Uterus (tissue), 4 donors: ENCODE measurements around the gene INPP5A. TPM values are rescaled to one million over a fixed set of nuclear protein-coding genes. Genes with fewer than 3 reads are reported as not detected.

Experiments used
- DNase-seq, 2 donors: peaks; one replicate each; pipeline ENCODE4 v3.0.0-alpha.2; 2019 to 2020
- H3K27ac ChIP-seq, 2 donors: fragments of 200-600 bp; sonication (generic); 1 replicate in 1 of 2; 2 replicates in 1 of 2; pipeline ENCODE4 v1.5.1; 2016 to 2018
- H3K27me3 ChIP-seq, 2 donors: fragments of 200-600 bp; sonication (generic); one replicate each; pipeline ENCODE4 v1.5.1; 2018 to 2019; ENCODE audit warnings: control low read depth in 1 of 2
- H3K36me3 ChIP-seq, 2 donors: fragments of 200-600 bp; sonication (generic); one replicate each; pipeline ENCODE4 v1.5.1; 2019; ENCODE audit warnings: control low read depth in 1 of 2
- H3K4me1 ChIP-seq, 2 donors: fragments of 200-600 bp; sonication (generic); one replicate each; pipeline ENCODE4 v1.5.1; 2018 to 2019; ENCODE audit warnings: control low read depth in 1 of 2
- H3K4me3 ChIP-seq, 2 donors: fragments of 200-600 bp; sonication (generic); 1 replicate in 1 of 2; 2 replicates in 1 of 2; pipeline ENCODE4 v1.5.1; 2018 to 2019; ENCODE audit warnings: mild to moderate bottlenecking in 1 of 2
- H3K9me3 ChIP-seq, 2 donors: fragments of 200-600 bp; sonication (generic); one replicate each; pipeline ENCODE4 v1.5.1; 2019; ENCODE audit warnings: control low read depth in 1 of 2
- CTCF ChIP-seq, 4 experiments: fragments of 200-600 bp in 2 of 4; fragments of 450-650 bp in 2 of 4; sonication (generic) in 2 of 4; IDR thresholded peaks; one replicate each; pipeline ENCODE4 v1.5.1; 2016 to 2019; ENCODE audit warnings: antibody characterized with exemption in 4 of 4, mild to moderate bottlenecking in 2 of 4, moderate library complexity in 1 of 4
- POLR2A ChIP-seq, 2 donors: fragments of 450-650 bp; IDR thresholded peaks; one replicate each; pipeline ENCODE4 v1.6.1; 2016; ENCODE audit warnings: antibody characterized with exemption in 2 of 2, mild to moderate bottlenecking in 1 of 2, moderate library complexity in 1 of 2
- intact Hi-C: fragments of 100-400 bp; cut with DNase I; formaldehyde crosslinking; loops from one replicate; pipeline ENCODE4 v1.15.1; 2023; ENCODE audit warnings: low total_unique reads
- total RNA-seq, 4 donors: library from RNA; depleted of rRNA in 3 of 4; stranded (reverse); fragments of >200 nt in 3 of 4; gene quantifications; one replicate each; pipeline versions ENCODE4 v1.1.0 to v1.2.4, GENCODE V29; 2014 to 2023
- donor health status: DM: yes; HTN: yes; CAD: no.

The INPP5A gene
- total RNA-seq, 4 donors from 2014 or later: 22.5 to 160 (median 93.2) TPM

DNA sequence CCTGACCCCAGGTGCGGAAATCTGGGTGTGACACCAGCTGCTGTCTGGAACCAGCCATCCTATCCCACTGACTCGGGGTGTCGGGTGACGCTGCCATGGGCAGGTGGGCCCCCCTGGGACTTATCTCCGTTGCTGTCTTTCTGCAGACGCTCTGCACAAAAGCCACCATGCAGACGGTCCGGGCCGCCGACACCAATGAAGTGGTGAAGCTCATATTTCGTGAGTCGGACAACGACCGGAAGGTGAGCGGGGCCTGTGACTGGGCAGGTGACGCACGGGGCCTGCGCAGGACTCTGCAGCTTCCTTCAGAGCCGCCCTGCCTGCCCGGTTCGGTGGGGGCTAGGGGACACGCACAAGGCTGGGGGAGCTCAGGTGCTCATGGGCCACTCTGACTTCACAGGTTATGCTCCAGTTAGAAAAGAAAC is 211.8 kb downstream of the INPP5A start:
- H3K9me3 ChIP-seq: no peaks in the 10 kb centered on the region
- H3K27ac ChIP-seq: no peak overlapping the region
- intact Hi-C loops: no loop called here
- DNase-seq: no peak
- H3K4me3 ChIP-seq: no peak overlapping the region
- no peaks in the 10 kb centered on the region for H3K4me1 ChIP-seq
- H3K36me3 ChIP-seq: no peaks in the 10 kb centered on the region
- TF ChIP-seq CTCF (IDR thresholded peaks at IDR 0.05): no peak
- no peak for TF ChIP-seq POLR2A (IDR thresholded peaks at IDR 0.05)
- no peaks in the 10 kb centered on the region for H3K27me3 ChIP-seq

DNA sequence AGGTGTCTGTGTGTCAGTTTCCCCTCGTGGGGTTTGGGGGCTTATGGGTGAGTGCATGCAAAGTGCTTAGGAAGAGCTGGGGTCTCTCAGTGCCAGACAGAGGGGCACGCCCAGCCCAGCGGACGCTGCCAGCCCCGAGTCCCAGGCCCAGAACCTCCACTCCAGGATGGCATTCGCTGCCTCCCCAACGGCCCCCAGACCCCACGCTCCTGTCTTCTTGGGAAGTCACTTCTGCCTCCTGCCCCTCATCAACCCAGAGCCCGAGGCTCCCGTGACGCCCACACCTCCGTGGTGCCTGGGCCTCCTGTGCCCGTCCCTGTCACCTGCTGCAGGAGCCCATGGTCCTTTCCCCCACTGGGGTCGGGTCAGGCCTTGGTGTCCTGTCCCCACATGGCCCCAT is 213.3 kb downstream of the INPP5A start:
- intact Hi-C loops: no loop called here
- DNase-seq: no peak
- Histone ChIP-seq H3K4me3 (no peak overlapping the region), H3K4me1 (no peaks in the 10 kb centered on the region), H3K27ac (no peak overlapping the region), H3K9me3 (no peaks in the 10 kb centered on the region), H3K27me3 (no peaks in the 10 kb centered on the region), H3K36me3 (no peaks in the 10 kb centered on the region)
- TF ChIP-seq CTCF (IDR thresholded peaks at IDR 0.05): no peak
- no peak for TF ChIP-seq POLR2A (IDR thresholded peaks at IDR 0.05)

DNA sequence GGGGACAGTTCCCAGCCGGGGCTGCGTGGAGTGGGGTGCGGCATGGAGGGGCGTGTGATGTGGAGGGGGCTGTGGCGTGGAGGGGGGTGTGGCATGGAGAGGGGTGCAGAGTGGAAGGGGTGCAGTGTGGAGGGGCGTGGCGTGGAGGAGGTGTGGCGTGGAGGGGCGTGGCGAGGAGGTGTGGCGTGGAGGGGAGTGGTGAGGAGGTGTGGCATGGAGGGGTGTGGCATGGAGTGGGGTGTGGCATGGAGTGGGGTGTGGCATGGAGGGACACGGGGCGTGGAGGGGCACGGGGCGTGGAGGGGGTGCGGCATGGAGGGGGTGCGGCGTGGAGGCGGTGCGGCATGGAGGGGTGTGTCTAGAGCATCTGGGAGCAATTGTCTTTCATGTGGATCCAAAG is 214.8 kb downstream of the INPP5A start:
- intact Hi-C loops: no loop called here
- H3K4me1 ChIP-seq: no peaks in the 10 kb centered on the region
- H3K27ac ChIP-seq: no peak overlapping the region
- no peaks in the 10 kb centered on the region for H3K27me3 ChIP-seq
- H3K9me3 ChIP-seq: no peaks in the 10 kb centered on the region
- TF ChIP-seq CTCF (IDR thresholded peaks at IDR 0.05): no peak
- no peak for TF ChIP-seq POLR2A (IDR thresholded peaks at IDR 0.05)
- H3K4me3 ChIP-seq: no peak overlapping the region
- DNase-seq: no peak
- no peaks in the 10 kb centered on the region for H3K36me3 ChIP-seq

- H3K9me3 ChIP-seq: no peaks in the 10 kb centered on the region
- H3K4me1 ChIP-seq: no peaks in the 10 kb centered on the region
- intact Hi-C loops: no loop called here
- H3K27ac ChIP-seq: no peak overlapping the region
- TF ChIP-seq POLR2A (IDR thresholded peaks at IDR 0.05) (no peak), CTCF (IDR thresholded peaks at IDR 0.05) (no peak)
- DNase-seq: no peak
- H3K4me3 ChIP-seq: no peak overlapping the region
- no peaks in the 10 kb centered on the region for H3K36me3 ChIP-seq
- H3K27me3 ChIP-seq: no peaks in the 10 kb centered on the region
Measured at GRCh38 chr10:132752961-132753360, 215.4 kb downstream of the INPP5A start.

- no peaks in the 10 kb centered on the region for H3K27me3 ChIP-seq
- no peaks in the 10 kb centered on the region for H3K36me3 ChIP-seq
- no peaks in the 10 kb centered on the region for H3K4me1 ChIP-seq
- no peak overlapping the region for H3K4me3 ChIP-seq
- intact Hi-C loops: no loop called here
- no peak for DNase-seq
- TF ChIP-seq CTCF (IDR thresholded peaks at IDR 0.05) (no peak), POLR2A (IDR thresholded peaks at IDR 0.05) (no peak)
- no peak overlapping the region for H3K27ac ChIP-seq
- H3K9me3 ChIP-seq: no peaks in the 10 kb centered on the region
Measured at GRCh38 chr10:132753596-132753995, 216.0 kb downstream of the INPP5A start.
